HUDEP-2 (cell line): ENCODE data around the gene N4BP2L1.
A peak's percentile ranks its signal among the peaks of the same experiment; 100 is the strongest.

Experiments used
- DNase-seq, 76 experiments: peaks; one replicate each; lab custom pipeline; 2025; ENCODE audit not compliant: unreplicated experiment in 76 of 76; lab: John Stamatoyannopoulos, UW

Gene N4BP2L1

GRCh38 chr13:32427852-32428580, at the start of gene N4BP2L1:
TSS of gene N4BP2L1 (minus strand) at chr13:32428130. CDS start at chr13:32428082, 48 bp downstream.
- peak in 70 of 76 experiments; percentile 8 to 81 (median 55) for DNase-seq

DNA sequence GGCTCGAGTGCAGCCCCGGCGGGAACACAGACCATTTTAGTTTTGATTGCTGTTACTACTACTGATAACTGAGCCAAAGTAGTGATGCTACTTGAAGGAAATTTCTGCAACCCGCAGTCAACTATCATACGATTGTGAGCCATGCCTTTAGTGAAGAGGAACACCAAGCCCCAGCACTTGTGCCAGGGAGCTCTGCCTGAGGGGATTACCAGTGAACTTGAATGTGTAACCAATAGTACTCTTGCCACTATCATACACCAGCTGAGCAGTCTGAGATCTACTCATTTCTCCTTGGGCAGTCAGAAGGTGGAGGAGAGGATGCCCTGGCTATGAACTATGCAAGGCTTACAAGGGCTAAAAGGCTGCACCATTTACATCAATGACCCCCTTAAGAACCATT, 49.0 kb upstream of the N4BP2L1 start:
- DNase-seq: no peak

DNA sequence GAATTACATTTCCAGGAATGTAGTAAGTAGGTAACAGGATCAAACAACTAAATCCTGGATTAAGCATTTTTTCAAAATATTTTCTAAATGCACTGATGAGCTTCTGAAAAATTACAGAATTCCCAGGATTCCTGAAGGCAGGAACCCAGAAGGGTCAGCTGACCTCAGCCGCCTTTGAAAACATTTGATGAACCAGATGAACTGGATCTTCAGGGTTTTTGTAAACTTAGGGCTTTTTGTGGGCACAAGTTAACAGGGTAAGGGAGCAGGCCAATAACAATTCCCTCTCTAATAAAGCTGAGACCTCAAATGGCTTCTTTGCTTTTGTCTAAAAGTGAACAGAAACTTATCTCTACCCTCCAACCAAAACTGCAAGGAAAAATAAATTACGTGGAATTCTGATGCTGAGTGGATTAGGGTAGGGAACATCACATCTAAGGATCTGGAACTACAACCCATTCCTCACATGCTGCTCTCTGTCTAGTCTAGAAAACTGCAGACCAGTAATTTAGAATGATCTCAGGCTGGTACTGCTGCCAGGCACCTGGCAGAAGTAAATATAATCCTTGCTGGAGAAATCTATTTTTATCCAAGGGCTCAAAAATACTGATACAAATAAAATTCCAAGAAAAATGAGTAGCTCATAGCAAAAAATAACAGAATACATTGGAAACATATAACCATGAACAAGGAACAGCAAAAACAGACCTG, 48.2 kb upstream of the N4BP2L1 start:
- no peak for DNase-seq

- no peak for DNase-seq
Measured at GRCh38 chr13:32474999-32475792, 47.3 kb upstream of the N4BP2L1 start.

DNA sequence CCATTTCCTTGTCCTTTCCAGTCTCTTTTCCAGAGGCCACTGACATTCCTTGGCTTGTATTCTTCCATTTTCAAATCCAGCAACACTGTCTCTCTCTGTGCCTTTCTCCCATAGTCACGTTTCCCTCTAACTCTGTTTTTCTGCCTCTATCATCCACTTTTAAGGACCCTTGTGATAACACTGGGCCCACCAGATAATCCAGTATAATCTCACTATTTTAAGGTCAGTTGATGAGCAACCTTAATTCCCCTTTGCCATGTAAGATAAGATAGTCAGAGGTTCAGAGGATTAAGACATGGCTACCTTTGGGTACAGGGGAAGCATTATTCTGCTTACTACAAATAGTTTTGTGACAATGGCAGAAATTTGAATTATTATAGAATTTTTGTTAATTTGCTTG, 45.7 kb upstream of the N4BP2L1 start:
- peak in 11 of 76 experiments; percentile 1 to 24 (median 9) for DNase-seq

GRCh38 chr13:32472194-32472621, 44.3 kb upstream of the N4BP2L1 start:
- DNase-seq: no peak

DNA sequence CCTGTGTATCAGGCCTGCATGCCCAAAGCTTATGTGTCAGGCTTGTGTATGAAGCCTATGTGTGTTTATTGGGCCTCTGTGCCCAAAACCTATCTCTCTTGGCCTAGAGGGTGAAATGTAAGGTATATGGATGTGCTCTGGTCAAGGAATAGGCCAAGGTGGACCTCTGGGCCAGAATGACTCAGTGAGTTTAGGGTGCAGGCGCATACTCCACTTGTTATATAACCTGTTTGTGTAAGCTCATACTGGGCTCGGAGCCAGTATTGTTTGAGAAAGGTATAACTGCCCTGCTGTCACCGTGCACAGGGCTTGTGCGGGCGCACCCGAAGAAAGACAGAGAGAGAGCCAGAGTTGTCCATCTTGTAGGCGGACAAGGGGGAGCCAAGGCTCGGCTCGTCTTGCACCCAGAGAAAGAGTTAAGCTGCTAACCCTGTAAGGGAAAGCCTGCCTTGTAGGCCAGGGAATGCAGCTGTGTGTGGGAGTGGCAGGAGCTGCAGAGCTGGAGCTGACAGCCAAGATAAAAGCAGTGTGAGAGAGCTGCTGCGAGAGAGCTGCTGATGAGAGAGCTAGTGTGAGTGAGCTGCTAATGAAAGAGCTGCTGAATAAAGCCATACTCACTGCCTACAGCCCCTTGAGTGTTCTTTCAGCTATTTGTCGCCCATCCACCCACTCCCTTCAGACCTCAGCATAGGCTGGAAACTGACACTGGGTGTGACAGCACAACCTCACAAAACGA, 43.4 kb upstream of the N4BP2L1 start:
- DNase-seq: peak in 72 of 76 experiments; percentile 9 to 80 (median 50)

DNA sequence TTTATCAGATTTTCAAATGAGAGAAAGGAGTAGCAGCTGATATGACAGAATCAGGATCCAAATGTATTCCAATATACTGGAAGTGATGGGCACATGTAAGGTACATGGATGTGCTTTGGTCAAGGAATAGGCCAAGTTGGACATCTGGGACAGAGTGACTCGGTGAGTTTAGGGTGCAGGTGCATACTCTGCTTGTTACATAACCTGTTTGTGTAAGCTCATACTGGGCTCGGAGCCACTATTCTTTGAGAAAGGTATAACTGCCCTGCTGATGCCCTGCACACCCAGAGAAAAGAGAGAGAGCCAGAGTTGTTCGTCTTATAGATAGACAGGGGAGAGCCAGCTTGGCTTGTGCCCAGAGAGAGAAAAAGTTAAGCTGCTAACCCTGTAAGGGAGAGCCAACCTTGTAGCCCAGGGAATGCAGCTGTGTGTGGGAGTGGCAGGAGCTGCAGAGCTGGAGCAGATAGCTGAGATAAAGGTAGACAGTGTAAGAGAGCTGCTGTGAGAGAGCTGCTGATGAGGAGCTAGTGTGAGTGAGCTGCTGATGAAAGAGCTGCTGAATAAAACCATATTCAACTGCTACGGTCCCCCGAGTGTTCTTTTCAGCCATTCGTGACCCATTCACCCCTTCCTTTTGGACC, 40.7 kb upstream of the N4BP2L1 start:
- peak in 66 of 76 experiments; percentile 4 to 76 (median 40) for DNase-seq

- DNase-seq: no peak
Measured at GRCh38 chr13:32456591-32456990, 28.7 kb upstream of the N4BP2L1 start.

DNA sequence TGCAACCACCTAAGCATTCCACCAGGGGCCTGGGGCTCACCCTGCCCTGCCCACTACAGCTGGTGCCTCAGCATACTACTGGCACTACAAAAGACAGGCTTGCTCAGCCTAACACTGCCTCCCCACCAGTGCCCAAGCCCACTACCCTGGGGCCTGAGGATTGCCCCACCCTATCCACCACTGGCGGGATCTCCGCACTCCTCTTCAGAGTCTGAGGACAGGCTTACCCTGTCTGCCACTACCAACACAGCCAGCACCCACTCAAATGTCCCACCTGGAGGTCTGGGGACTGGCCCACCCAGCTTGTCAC, 27.6 kb upstream of the N4BP2L1 start:
- DNase-seq: no peak

- no peak for DNase-seq
Measured at GRCh38 chr13:32454886-32455593, 27.1 kb upstream of the N4BP2L1 start.

- no peak for DNase-seq
Measured at GRCh38 chr13:32453981-32454380, 26.1 kb upstream of the N4BP2L1 start.

DNA sequence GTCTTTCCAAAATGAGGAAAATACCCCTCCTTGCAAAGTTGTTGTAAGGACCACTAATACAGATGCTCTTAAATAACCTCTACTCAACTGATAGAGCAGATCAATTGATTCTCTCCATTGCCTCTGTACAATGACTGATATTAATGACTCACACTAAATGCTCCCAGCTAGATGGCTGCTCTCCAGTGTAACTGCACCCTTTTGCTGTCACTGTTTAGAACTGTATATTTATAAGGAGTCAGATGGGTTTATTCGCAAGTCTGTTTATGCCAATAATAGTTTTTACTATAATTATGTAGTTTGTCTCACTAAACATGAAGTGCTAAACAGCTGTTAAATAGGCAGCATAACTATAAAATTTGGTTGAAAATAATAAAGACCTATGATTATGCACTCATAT, 21.0 kb upstream of the N4BP2L1 start:
- DNase-seq: no peak

DNA sequence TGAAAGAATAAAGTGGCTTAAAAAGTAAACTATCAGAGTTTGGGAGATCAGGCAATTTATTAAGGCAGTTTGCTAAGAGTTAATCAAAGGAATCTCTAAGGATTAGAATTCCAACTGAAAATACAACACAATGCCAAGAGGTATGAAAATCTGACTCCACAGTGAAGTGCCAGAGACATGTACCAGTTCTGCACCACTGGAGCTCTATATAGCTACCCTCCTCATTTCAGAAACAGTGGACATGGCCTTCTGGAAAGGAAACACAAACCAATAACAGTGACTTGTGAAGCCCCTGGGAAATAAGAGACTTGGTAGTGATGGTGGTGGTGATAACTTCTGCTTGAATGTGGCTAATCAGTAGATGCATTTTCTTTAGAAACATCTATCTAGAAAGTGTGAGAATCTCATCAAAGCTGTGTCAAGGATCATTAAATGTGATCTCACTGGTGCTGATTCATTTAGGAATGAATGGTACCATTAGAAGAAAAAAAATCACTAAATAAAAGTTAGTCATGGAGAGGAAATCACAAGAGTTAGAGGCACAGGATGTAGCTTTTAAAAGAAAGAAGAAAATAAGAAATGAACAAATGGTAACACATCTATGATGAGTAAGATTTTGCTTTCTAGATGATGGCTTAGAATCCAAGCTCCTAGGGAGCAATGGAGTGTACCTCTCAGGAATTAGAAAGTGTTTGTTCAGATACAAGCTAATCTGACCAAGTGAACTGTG, 20.1 kb upstream of the N4BP2L1 start:
- no peak for DNase-seq

DNA sequence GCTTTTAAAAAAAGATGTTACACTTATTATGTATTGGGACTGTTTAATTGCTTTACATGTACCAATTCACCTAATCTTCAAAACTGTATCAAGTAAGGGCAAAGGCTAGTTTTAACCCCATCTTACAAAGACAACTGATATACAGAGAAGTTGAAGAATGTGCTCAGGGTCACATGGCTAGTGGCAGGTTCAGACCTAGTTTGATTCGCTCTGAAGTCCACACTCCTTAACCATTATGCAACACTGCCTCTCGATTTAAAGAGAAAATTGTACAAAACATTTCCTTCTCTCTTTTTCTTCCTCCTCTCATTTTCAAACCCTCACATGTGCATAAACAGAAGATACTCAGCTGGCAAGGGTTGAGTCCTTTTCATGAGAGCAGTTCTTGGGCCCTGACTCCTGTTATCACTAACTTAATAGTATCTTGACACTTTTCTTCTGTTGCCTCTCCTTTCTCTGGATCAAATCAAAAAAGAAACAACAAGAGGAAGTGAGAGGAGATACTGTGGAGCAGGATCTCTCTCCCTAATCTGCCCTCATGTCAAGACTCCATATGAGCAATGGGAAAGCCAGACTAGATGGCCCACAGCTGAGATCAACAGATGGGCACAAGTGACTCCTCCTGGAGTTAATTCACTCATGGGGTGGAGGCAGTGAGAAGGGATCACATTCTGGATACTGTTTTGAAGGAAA, 19.0 kb upstream of the N4BP2L1 start:
- no peak for DNase-seq

- DNase-seq: no peak
Measured at GRCh38 chr13:32446220-32446619, 18.3 kb upstream of the N4BP2L1 start.

DNA sequence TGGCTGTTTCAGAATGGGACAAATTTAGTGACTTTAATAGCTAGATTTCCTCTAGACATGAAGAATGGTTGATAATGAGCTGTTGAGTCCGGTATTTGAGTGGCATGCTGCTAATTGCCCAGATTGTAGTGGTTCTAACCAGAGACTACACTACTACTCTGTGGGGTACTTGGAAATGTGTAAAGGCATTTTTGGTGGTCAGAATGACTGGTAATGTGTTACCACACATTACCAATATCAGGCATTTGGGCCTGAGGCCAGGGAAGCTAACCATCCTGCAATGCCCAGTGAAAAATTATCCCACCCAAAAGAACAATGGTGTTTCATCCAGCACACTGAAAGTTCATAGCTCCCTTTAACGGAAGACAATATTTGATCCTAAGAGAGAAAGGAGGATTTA, 17.5 kb upstream of the N4BP2L1 start:
- DNase-seq: no peak

DNA sequence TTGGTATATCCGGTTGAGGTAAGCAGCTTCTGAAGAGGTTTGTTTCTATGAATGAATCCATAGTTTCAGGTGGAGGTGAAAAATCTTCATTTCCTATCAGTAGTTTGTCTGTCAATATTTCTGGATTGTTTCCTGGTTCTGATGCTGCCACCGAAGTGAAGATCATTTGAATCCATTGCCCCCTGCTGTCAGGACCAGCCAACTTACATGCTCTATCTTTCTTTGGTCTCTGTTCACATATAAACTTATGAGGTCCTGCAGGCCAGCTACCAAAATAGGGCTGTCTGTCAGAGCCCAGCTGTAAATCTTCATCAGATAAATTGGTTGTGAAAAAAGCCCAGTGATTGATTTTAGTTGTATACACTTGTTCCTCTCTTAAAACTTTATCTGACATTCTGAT, 15.2 kb upstream of the N4BP2L1 start:
- peak in 35 of 76 experiments; percentile 2 to 52 (median 21) for DNase-seq
